A549 (cell line): ENCODE data around the gene MYOG.

ENCODE experiments used
- CEBPB ChIP-seq, 2 experiments: fragments of >200 bp in 1 of 2; sonication (Bioruptor Twin) in 1 of 2; formaldehyde crosslinking in 1 of 2; IDR thresholded peaks; 2 replicates each; pipeline ENCODE4 v1.6.1; 2012 to 2016
- CTCF ChIP-seq: fragments of >200 bp; sonication (Bioruptor Twin); formaldehyde crosslinking; IDR thresholded peaks from 3 replicates; pipeline ENCODE4 v1.5.1; 2016
- EP300 ChIP-seq, 2 experiments: fragments of >200 bp; sonication (Bioruptor Twin); formaldehyde crosslinking; IDR thresholded peaks; 2 replicates in 1 of 2; 3 replicates in 1 of 2; pipeline ENCODE4 v1.6.1; 2016 to 2017
- REST ChIP-seq: fragments of 200-600 bp; sonication (generic); IDR thresholded peaks from 2 replicates; pipeline ENCODE4 v1.6.1; 2016; ENCODE audit warnings: antibody characterized with exemption, mild to moderate bottlenecking, moderate library complexity

- TF ChIP-seq CTCF = no peak
- TF ChIP-seq CEBPB (IDR thresholded peaks at IDR 0.05) = no peak
- no peak for TF ChIP-seq EP300 (IDR thresholded peaks at IDR 0.05)
- TF ChIP-seq REST = no peak
Observed at GRCh38 chr1:203054184-203054583, 31.6 kb downstream of the MYOG start.
